ENCODE data around the gene DENND11. TPM values are rescaled to one million over a fixed set of nuclear protein-coding genes. Genes with fewer than 3 reads are reported as not detected.

DENND11 gene
- total RNA-seq, 1 donor from 2014 or later = 77.0 TPM

DNA sequence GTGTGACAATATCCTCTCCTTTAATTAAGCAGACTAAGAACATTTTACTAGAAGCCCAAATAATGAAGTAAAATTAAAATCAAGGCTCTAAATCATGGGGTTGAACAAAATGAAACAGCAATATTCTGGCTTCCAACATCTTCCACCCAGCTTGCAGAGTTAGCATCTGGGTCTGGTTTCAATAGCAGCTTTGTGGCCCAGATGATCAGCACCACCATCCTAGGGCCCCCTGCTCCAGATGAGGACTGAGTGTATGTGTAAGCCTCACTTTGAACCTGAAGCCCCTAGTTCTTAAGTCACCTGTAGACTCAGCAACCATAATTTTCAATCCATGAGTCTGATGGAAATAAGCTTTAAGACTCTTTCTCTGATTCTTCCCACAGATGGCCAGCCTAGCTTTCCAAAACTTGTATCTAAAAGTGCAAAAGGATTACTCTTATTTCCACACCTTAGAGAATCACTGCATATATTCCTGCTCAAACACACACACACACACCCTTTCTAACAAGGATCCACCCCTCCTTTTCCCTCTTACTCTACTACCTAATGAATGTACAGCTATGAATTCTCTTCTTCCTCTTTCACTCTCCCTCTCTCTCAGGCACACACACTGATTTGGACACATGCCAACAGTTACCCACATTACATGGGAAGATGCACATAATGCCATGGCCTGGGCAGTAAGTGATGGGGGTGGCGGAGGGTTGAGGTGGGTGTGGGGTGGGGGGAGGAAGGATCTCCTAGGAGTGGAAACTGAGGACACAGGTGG is 3.5 kb downstream of the DENND11 start:
- peak overlapping the region; percentile 62 for H3K4me3 Mint-ChIP-seq (ENCODE audit: unreplicated experiment)
- H3K4me1 Mint-ChIP-seq (ENCODE audit: unreplicated experiment) = peaks cover 77% of the 10 kb centered on the region
- peaks cover 8% of the 10 kb centered on the region for H3K36me3 Mint-ChIP-seq (ENCODE audit: low read depth, unreplicated experiment)
- TF ChIP-seq, protein P1, sequence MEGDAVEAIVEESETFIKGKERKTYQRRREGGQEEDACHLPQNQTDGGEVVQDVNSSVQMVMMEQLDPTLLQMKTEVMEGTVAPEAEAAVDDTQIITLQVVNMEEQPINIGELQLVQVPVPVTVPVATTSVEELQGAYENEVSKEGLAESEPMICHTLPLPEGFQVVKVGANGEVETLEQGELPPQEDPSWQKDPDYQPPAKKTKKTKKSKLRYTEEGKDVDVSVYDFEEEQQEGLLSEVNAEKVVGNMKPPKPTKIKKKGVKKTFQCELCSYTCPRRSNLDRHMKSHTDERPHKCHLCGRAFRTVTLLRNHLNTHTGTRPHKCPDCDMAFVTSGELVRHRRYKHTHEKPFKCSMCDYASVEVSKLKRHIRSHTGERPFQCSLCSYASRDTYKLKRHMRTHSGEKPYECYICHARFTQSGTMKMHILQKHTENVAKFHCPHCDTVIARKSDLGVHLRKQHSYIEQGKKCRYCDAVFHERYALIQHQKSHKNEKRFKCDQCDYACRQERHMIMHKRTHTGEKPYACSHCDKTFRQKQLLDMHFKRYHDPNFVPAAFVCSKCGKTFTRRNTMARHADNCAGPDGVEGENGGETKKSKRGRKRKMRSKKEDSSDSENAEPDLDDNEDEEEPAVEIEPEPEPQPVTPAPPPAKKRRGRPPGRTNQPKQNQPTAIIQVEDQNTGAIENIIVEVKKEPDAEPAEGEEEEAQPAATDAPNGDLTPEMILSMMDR (IDR thresholded peaks at IDR 0.05; ENCODE audit: unreplicated experiment) = no peak
- H3K9me3 Mint-ChIP-seq (ENCODE audit: unreplicated experiment) = no peaks in the 10 kb centered on the region
- H3K27me3 Mint-ChIP-seq (ENCODE audit: unreplicated experiment) = peaks cover 11% of the 10 kb centered on the region
- DNase-seq (ENCODE audit: low spot score) = no peak
- no peak overlapping the region for H3K27ac Mint-ChIP-seq (ENCODE audit: unreplicated experiment)

DNA sequence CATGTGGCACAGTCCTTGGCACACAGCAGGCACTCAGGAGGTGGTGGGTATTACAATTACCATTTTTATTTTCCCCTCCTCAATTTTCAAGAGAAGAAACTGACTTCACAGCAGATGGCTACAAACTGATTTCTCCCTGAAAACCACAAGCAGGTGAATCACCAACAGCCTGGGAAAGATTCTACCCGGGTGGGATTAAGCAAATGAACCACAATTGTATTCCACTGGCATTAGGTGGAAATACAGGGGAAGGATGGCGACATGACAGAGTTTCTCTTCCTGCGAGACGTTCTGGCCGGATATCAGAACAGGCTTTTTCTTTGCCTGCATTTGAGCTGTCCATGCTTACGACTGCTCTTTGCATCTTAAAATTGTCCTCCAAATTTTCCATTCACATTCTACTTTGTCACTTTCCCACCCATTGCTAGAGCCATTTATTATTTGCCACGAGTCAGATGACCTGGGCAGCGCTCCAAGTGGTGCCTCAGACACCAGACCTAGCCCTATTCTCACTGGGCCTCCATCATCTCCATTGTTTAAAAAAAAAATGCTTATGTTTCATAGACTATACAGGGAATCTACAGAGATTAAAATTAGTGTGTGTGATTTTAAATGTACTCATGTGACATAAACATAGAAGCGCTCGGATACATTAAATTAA is 4.6 kb downstream of the DENND11 start:
- Mint-ChIP-seq H3K9me3 (ENCODE audit: unreplicated experiment) (no peaks in the 10 kb centered on the region), H3K27me3 (ENCODE audit: unreplicated experiment) (peaks cover 9% of the 10 kb centered on the region), H3K4me3 (ENCODE audit: unreplicated experiment) (no peak overlapping the region), H3K4me1 (ENCODE audit: unreplicated experiment) (peaks cover 70% of the 10 kb centered on the region), H3K36me3 (ENCODE audit: low read depth, unreplicated experiment) (peaks cover 8% of the 10 kb centered on the region), H3K27ac (ENCODE audit: unreplicated experiment) (peak overlapping the region; percentile 74)
- no peak for DNase-seq (ENCODE audit: low spot score)
- TF ChIP-seq, protein P1 (IDR thresholded peaks at IDR 0.05; ENCODE audit: unreplicated experiment) = no peak

DNA sequence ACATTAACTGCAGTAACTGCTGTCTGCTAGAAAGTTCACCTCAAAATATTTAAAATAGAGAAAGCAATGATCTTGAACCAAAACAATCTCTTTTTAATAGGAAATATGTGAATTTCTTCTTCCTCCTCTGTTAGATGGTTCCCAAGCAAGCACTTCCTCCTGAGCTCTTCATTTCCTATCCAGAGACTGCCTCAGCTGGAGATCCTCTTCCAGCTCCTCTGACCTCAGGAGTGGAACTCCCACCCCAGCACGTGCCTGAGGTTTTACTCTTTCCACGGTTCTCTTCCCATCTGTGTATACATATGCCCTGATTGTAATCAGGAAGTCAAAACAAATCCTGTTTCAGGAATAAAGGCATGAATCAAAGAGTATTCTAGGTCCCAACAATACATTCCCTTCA is 5.6 kb downstream of the DENND11 start:
- Mint-ChIP-seq H3K4me3 (ENCODE audit: unreplicated experiment) (no peak overlapping the region), H3K27me3 (ENCODE audit: unreplicated experiment) (peaks cover 9% of the 10 kb centered on the region), H3K9me3 (ENCODE audit: unreplicated experiment) (no peaks in the 10 kb centered on the region), H3K27ac (ENCODE audit: unreplicated experiment) (peak overlapping the region; percentile 84), H3K36me3 (ENCODE audit: low read depth, unreplicated experiment) (peaks cover 8% of the 10 kb centered on the region), H3K4me1 (ENCODE audit: unreplicated experiment) (peaks cover 69% of the 10 kb centered on the region)
- DNase-seq (ENCODE audit: low spot score) = no peak
- TF ChIP-seq, protein P1 (IDR thresholded peaks at IDR 0.05; ENCODE audit: unreplicated experiment) = no peak

DNA sequence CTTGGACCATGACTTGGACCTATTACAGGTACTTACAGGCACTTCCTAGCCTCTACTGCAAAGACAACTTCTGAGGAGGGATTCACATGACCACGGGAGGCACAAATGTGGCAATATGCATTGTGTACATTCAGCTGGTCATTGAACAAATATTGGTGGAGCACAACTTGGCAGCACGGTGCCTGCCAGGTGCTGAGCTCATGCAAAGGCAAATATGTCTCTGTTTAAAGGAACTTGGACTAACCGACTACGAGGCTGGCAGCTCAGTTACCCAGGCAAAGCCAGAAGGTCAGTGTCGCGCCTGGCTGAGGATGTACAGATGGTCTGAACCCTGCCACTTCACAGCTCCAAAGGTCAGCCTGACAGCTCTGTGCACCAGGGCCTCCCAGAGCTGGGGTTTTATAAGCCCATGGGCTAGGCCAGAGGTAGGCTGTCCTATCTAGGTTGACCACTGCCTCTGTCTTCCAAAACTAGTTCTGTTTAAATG is 6.1 kb downstream of the DENND11 start:
- Mint-ChIP-seq H3K4me1 (ENCODE audit: unreplicated experiment) (peaks cover 67% of the 10 kb centered on the region), H3K9me3 (ENCODE audit: unreplicated experiment) (no peaks in the 10 kb centered on the region), H3K4me3 (ENCODE audit: unreplicated experiment) (peak overlapping the region; percentile 54), H3K36me3 (ENCODE audit: low read depth, unreplicated experiment) (peaks cover 8% of the 10 kb centered on the region), H3K27me3 (ENCODE audit: unreplicated experiment) (peaks cover 9% of the 10 kb centered on the region), H3K27ac (ENCODE audit: unreplicated experiment) (peak overlapping the region; percentile 84)
- no peak for DNase-seq (ENCODE audit: low spot score)
- TF ChIP-seq, protein P1 (IDR thresholded peaks at IDR 0.05; ENCODE audit: unreplicated experiment) = no peak

DNA sequence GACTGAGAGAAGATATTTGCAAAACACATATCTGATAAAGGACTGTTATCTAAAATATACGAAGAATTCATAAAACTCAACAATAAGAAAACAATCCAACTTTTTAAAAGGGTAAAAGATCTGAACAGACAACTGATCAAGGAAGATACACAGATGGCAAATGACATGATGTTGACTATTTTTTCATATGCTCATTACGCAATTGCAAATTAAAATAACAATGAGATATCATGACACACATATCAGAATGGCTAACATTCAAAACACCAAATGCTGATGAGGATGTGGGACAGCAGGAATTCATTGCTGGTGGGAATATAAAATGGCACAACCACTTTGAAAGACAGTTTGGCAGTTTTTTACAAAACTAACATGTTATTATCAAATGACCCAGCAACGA is 8.9 kb downstream of the DENND11 start:
- peaks cover 3% of the 10 kb centered on the region for H3K27me3 Mint-ChIP-seq (ENCODE audit: unreplicated experiment)
- no peak overlapping the region for H3K27ac Mint-ChIP-seq (ENCODE audit: unreplicated experiment)
- H3K36me3 Mint-ChIP-seq (ENCODE audit: low read depth, unreplicated experiment) = peaks cover 4% of the 10 kb centered on the region
- TF ChIP-seq, protein P1 (IDR thresholded peaks at IDR 0.05; ENCODE audit: unreplicated experiment) = no peak
- H3K4me3 Mint-ChIP-seq (ENCODE audit: unreplicated experiment) = no peak overlapping the region
- no peaks in the 10 kb centered on the region for H3K9me3 Mint-ChIP-seq (ENCODE audit: unreplicated experiment)
- H3K4me1 Mint-ChIP-seq (ENCODE audit: unreplicated experiment) = peaks cover 50% of the 10 kb centered on the region
- no peak for DNase-seq (ENCODE audit: low spot score)
